Hindlimb muscle (tissue), 1 donor: ENCODE results near the gene FAM193A. TPM values are rescaled to one million over a fixed set of nuclear protein-coding genes. Genes with fewer than 3 reads are reported as not detected.
A peak's percentile ranks its signal among the peaks of the same experiment; 100 is the strongest.
"Not testable (repeated sequence)": the region's sequence is repeated elsewhere in the genome, so short reads cannot be mapped to it uniquely, and the experiment has no call there.

Source experiments
- DNase-seq: peaks from one replicate; pipeline ENCODE4 v3.0.0-alpha.2; 2013
- polyA plus RNA-seq: library from polyadenylated mRNA; unstranded; fragments of 120-200 nt; gene quantifications from one replicate; pipeline ENCODE4 v1.2.1, GENCODE V29; 2013; ENCODE audit not compliant: insufficient read length

The FAM193A gene
- polyA plus RNA-seq = 23.6 TPM

GRCh38 chr4:2536193-2537010 lies at the start of gene FAM193A:
Gene FAM193A (plus strand): TSS chr4:2536647. CDS start chr4:2536916, 269 bp downstream.
- peak; percentile 100 for DNase-seq

GRCh38 chr4:2486981-2487380 lies 49.5 kb upstream of the FAM193A start:
- DNase-seq = no peak

GRCh38 chr4:2487632-2488031 lies 48.8 kb upstream of the FAM193A start:
- DNase-seq = no peak

- DNase-seq = no peak
These were observed 47.2 kb upstream of the FAM193A start for GRCh38 chr4:2489081-2489805.

GRCh38 chr4:2489841-2490552 lies 46.5 kb upstream of the FAM193A start:
- DNase-seq = no peak

GRCh38 chr4:2492970-2493369 lies 43.5 kb upstream of the FAM193A start:
- DNase-seq = no peak

GRCh38 chr4:2494992-2495391 lies 41.5 kb upstream of the FAM193A start:
- DNase-seq = no peak

GRCh38 chr4:2497324-2497723 lies 39.1 kb upstream of the FAM193A start:
- no peak for DNase-seq

- DNase-seq = no peak
These were observed 38.5 kb upstream of the FAM193A start for GRCh38 chr4:2497931-2498330.

- no peak for DNase-seq
These were observed 35.9 kb upstream of the FAM193A start for GRCh38 chr4:2500547-2500946.

- no peak for DNase-seq
These were observed 35.3 kb upstream of the FAM193A start for GRCh38 chr4:2501034-2501594.

- no peak for DNase-seq
These were observed 32.6 kb upstream of the FAM193A start for GRCh38 chr4:2503809-2504208.

- DNase-seq = no peak
These were observed 29.2 kb upstream of the FAM193A start for GRCh38 chr4:2507259-2507658.

- DNase-seq = no peak
These were observed 28.6 kb upstream of the FAM193A start for GRCh38 chr4:2507855-2508254.

GRCh38 chr4:2510351-2511259 lies 25.8 kb upstream of the FAM193A start:
- DNase-seq = no peak

GRCh38 chr4:2511645-2512131 lies 24.8 kb upstream of the FAM193A start:
- DNase-seq = no peak

- no peak for DNase-seq
These were observed 23.9 kb upstream of the FAM193A start for GRCh38 chr4:2512396-2513135.

GRCh38 chr4:2514193-2514592 lies 22.3 kb upstream of the FAM193A start:
- DNase-seq = not testable (repeated sequence)

GRCh38 chr4:2514944-2515343 lies 21.5 kb upstream of the FAM193A start:
- not testable (repeated sequence) for DNase-seq

- DNase-seq = peak; percentile 29
These were observed 20.5 kb upstream of the FAM193A start for GRCh38 chr4:2515830-2516550.
